H9 (cell line): Measurements from ENCODE around the gene RNF130. TPM values are rescaled to one million over a fixed set of nuclear protein-coding genes. Genes with fewer than 3 reads are reported as not detected.

ENCODE experiments used
- DNase-seq: peaks from one replicate; pipeline ENCODE4 v3.0.0-alpha.2; 2017
- H2AFZ ChIP-seq: one replicate; pipeline ENCODE4 v1.6.1; 2013; ENCODE audit warnings: mild to moderate bottlenecking, low read length, control low read depth, moderate library complexity
- H2AK5ac ChIP-seq: 2 replicates; pipeline ENCODE4 v1.6.1; 2013; ENCODE audit warnings: low read length, control low read depth, mixed read lengths; ENCODE audit not compliant: insufficient read length
- H2BK120ac ChIP-seq: one replicate; pipeline ENCODE4 v1.6.1; 2013; ENCODE audit warnings: low read depth, mild to moderate bottlenecking, low read length, control low read depth, inconsistent platforms; ENCODE audit not compliant: poor library complexity, severe bottlenecking
- H2BK12ac ChIP-seq: 2 replicates; pipeline ENCODE4 v1.6.1; 2013; ENCODE audit warnings: low read length, control low read depth, mixed read lengths, low read depth; ENCODE audit not compliant: insufficient read length
- H2BK15ac ChIP-seq: 2 replicates; pipeline ENCODE4 v1.6.1; 2013; ENCODE audit warnings: low read depth, low read length, control low read depth
- H2BK20ac ChIP-seq: one replicate; pipeline ENCODE4 v1.6.1; 2013; ENCODE audit warnings: low read depth, mild to moderate bottlenecking, low read length, control low read depth, inconsistent platforms; ENCODE audit not compliant: poor library complexity, severe bottlenecking
- H2BK5ac ChIP-seq: 2 replicates; pipeline ENCODE4 v1.6.1; 2013; ENCODE audit warnings: low read length, control low read depth, mixed read lengths; ENCODE audit not compliant: insufficient read length
- H3K14ac ChIP-seq: 2 replicates; pipeline ENCODE4 v1.6.1; 2013; ENCODE audit warnings: low read length, control low read depth; ENCODE audit not compliant: insufficient read depth
- H3K18ac ChIP-seq: 2 replicates; pipeline ENCODE4 v1.6.1; 2013; ENCODE audit warnings: low read depth, mild to moderate bottlenecking, mixed read lengths, low read length, control low read depth; ENCODE audit not compliant: insufficient read length
- H3K23ac ChIP-seq: 2 replicates; pipeline ENCODE4 v1.6.1; 2013; ENCODE audit warnings: low read length, control low read depth, mixed read lengths, low read depth; ENCODE audit not compliant: insufficient read length
- H3K23me2 ChIP-seq: 2 replicates; pipeline ENCODE4 v1.6.1; 2013; ENCODE audit warnings: low read depth, mild to moderate bottlenecking, mixed read lengths, low read length, control low read depth; ENCODE audit not compliant: insufficient read length, poor library complexity, severe bottlenecking
- H3K27ac ChIP-seq: 2 replicates; pipeline ENCODE4 v1.5.1; 2013; ENCODE audit warnings: low read length, control low read depth, mixed read lengths, low read depth; ENCODE audit not compliant: insufficient read length
- H3K27me3 ChIP-seq: 2 replicates; pipeline ENCODE4 v1.6.1; 2013; ENCODE audit warnings: low read length, control low read depth, inconsistent platforms; ENCODE audit not compliant: insufficient read depth
- H3K4ac ChIP-seq: 2 replicates; pipeline ENCODE4 v1.6.1; 2013; ENCODE audit warnings: low read depth, mild to moderate bottlenecking, control low read depth, inconsistent platforms, low read length, moderate library complexity
- H3K4me1 ChIP-seq: 2 replicates; pipeline ENCODE4 v1.6.1; 2013; ENCODE audit warnings: low read length, control low read depth, inconsistent platforms; ENCODE audit not compliant: insufficient read depth
- H3K4me2 ChIP-seq: 2 replicates; pipeline ENCODE4 v1.6.1; 2013; ENCODE audit warnings: low read length, control low read depth, mixed read lengths; ENCODE audit not compliant: insufficient read length, insufficient read depth
- H3K56ac ChIP-seq: 2 replicates; pipeline ENCODE4 v1.6.1; 2013; ENCODE audit warnings: low read depth, mild to moderate bottlenecking, mixed read lengths, low read length, control low read depth; ENCODE audit not compliant: insufficient read length
- H3K79me1 ChIP-seq: 2 replicates; pipeline ENCODE4 v1.6.1; 2013; ENCODE audit warnings: low read depth, mild to moderate bottlenecking, moderate library complexity, low read length, control low read depth, inconsistent platforms; ENCODE audit not compliant: insufficient read depth, poor library complexity, severe bottlenecking
- H3K79me2 ChIP-seq: 2 replicates; pipeline ENCODE4 v1.6.1; 2013; ENCODE audit warnings: low read length, control low read depth, inconsistent platforms; ENCODE audit not compliant: insufficient read depth
- H3K9ac ChIP-seq: 2 replicates; pipeline ENCODE4 v1.6.1; 2013; ENCODE audit warnings: low read length, control low read depth, mixed read lengths; ENCODE audit not compliant: insufficient read length; ENCODE audit errors: extremely low read depth
- H3K9me3 ChIP-seq: one replicate; pipeline ENCODE4 v1.6.1; 2013; ENCODE audit warnings: low read depth, low read length, inconsistent platforms; ENCODE audit not compliant: control insufficient read depth
- H3T11ph ChIP-seq: one replicate; pipeline ENCODE4 v1.6.1; 2013; ENCODE audit warnings: mild to moderate bottlenecking, low read length, control low read depth, inconsistent platforms
- H4K20me1 ChIP-seq: one replicate; pipeline ENCODE4 v1.6.1; 2013; ENCODE audit not compliant: control insufficient read depth, insufficient read length, insufficient read depth
- H4K5ac ChIP-seq: 2 replicates; pipeline ENCODE4 v1.6.1; 2013; ENCODE audit warnings: low read depth, mild to moderate bottlenecking, mixed read lengths, low read length, control low read depth; ENCODE audit not compliant: insufficient read length
- H4K8ac ChIP-seq: replicated peaks from 2 replicates; pipeline ENCODE4 v1.6.1; 2013; ENCODE audit warnings: low read length, control low read depth, mixed read lengths, low read depth; ENCODE audit not compliant: insufficient read length
- H4K91ac ChIP-seq: 2 replicates; pipeline ENCODE4 v1.6.1; 2013; ENCODE audit warnings: low read depth, mild to moderate bottlenecking, moderate library complexity, mixed read lengths, low read length, control low read depth; ENCODE audit not compliant: insufficient read length
- H3K27ac Mint-ChIP-seq, 3 experiments: 2 replicates in 2 of 3; 3 replicates in 1 of 3; pipeline ENCODE4 v1.8.0; 2020 to 2021; ENCODE audit warnings: mixed read lengths in 3 of 3, mild to moderate bottlenecking in 1 of 3, moderate library complexity in 1 of 3
- H3K27me3 Mint-ChIP-seq: 2 replicates; pipeline ENCODE4 v1.8.0; 2021; ENCODE audit warnings: low read depth, mild to moderate bottlenecking, moderate library complexity, mixed read lengths
- H3K36me3 Mint-ChIP-seq, 3 experiments: 2 replicates in 2 of 3; 3 replicates in 1 of 3; pipeline ENCODE4 v1.8.0; 2020 to 2021; ENCODE audit warnings: low read depth in 3 of 3, mixed read lengths in 3 of 3; ENCODE audit not compliant: insufficient read depth in 1 of 3
- H3K4me1 Mint-ChIP-seq, 2 experiments: 2 replicates each; pipeline ENCODE4 v1.8.0; 2020; ENCODE audit warnings: mixed read lengths in 2 of 2
- H3K4me3 Mint-ChIP-seq, 2 experiments: 2 replicates in 1 of 2; 3 replicates in 1 of 2; pipeline ENCODE4 v1.8.0; 2020 to 2021; ENCODE audit warnings: mild to moderate bottlenecking in 2 of 2, mixed read lengths in 2 of 2, moderate library complexity in 1 of 2
- H3K9me3 Mint-ChIP-seq, 2 experiments: 2 replicates in 1 of 2; 3 replicates in 1 of 2; pipeline ENCODE4 v1.8.0; 2020; ENCODE audit warnings: mild to moderate bottlenecking in 2 of 2, mixed read lengths in 2 of 2, moderate library complexity in 1 of 2
- WGBS: extraction: QIAGEN DNeasy Blood & Tissue Kit; methylation state at CpG from one replicate; pipeline ENCODE4 v1.1.7; 2013; ENCODE audit warnings: missing lambda C conversion rate, low lambda C conversion rate, mixed read lengths; ENCODE audit not compliant: insufficient read length; ENCODE audit errors: extremely low coverage; 5-methylcytosine and 5-hydroxymethylcytosine counted together
- total RNA-seq: library from RNA; stranded (reverse); gene quantifications from 2 replicates; pipeline ENCODE4 v1.2.1, GENCODE V29; 2021
- TF ChIP-seq, protein P1 (sequence below): fragments of 200-600 bp; sonication (generic); conservative IDR thresholded peaks from 3 replicates; pipeline ENCODE4 v1.8.0; 2021; ENCODE audit warnings: antibody characterized with exemption, mild to moderate bottlenecking

The RNF130 gene
- total RNA-seq, 1 experiment from 2014 or later = 80.0 TPM

DNA sequence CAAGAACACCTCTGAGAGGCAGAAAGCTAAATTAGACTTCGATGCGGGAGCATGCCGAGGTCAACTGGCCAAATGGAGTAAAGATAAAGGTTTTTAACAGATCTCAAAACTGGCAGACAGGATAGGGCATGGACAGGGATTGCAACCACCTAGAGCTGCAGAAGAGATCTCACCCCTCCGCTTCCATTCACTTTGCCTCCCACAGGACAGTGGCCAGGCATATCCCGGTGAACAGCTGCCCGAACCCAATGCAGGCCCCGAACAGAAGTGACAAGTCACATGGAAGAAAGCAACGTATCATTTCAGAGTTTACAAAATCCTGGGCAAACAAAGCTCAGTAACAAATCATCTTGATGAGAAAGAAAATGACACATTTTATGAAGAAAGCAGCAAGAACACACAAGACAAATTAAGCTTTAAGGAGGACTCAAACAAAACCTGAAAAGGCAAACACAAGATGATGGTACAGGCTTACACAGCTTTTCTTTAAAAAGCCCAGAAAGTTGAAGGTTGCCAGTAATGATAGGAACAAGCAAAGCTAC lies 18.4 kb downstream of the RNF130 start:
- Histone ChIP-seq H2AFZ (no peak overlapping the region), H3K9ac (no peak overlapping the region), H3K4ac (no peak overlapping the region), H3K79me1 (peaks cover 7% of the 10 kb centered on the region), H3K4me1 (peaks cover 10% of the 10 kb centered on the region; the same call in 1 of the 2 replicates), H2BK15ac (no peak overlapping the region), H4K5ac (no peak overlapping the region), H3K9me3 (no peaks in the 10 kb centered on the region), H3K4me2 (no peak overlapping the region), H3T11ph (no peak overlapping the region), H3K18ac (no peak overlapping the region), H2BK20ac (no peak overlapping the region), H2BK120ac (no peak overlapping the region), H2BK12ac (no peak overlapping the region), H3K14ac (no peak overlapping the region), H2AK5ac (no peak overlapping the region), H3K27me3 (no peaks in the 10 kb centered on the region), H3K27ac (no peak overlapping the region), H4K91ac (no peak overlapping the region), H3K23ac (no peak overlapping the region), H4K20me1 (no peaks in the 10 kb centered on the region), H2BK5ac (no peak overlapping the region), H4K8ac (no peak overlapping the region), H3K79me2 (peaks cover 17% of the 10 kb centered on the region; the same call in 1 of the 2 replicates), H3K23me2 (no peaks in the 10 kb centered on the region), H3K56ac (no peak overlapping the region)
- no peaks in the 10 kb centered on the region for H3K27me3 Mint-ChIP-seq
- peaks cover 76 to 81% of the 10 kb centered on the region in 2 experiments for H3K4me1 Mint-ChIP-seq
- H3K36me3 Mint-ChIP-seq = peaks cover 1 to 4% (median 4%) of the 10 kb centered on the region in 3 experiments; a peak in 6 of 7 replicates
- H3K9me3 Mint-ChIP-seq = no peaks in the 10 kb centered on the region
- peak overlapping the region in 2 of 3 experiments; percentile 4 to 76; a peak in 2 of 7 replicates for H3K27ac Mint-ChIP-seq
- DNase-seq = no peak
- TF ChIP-seq, protein P1, sequence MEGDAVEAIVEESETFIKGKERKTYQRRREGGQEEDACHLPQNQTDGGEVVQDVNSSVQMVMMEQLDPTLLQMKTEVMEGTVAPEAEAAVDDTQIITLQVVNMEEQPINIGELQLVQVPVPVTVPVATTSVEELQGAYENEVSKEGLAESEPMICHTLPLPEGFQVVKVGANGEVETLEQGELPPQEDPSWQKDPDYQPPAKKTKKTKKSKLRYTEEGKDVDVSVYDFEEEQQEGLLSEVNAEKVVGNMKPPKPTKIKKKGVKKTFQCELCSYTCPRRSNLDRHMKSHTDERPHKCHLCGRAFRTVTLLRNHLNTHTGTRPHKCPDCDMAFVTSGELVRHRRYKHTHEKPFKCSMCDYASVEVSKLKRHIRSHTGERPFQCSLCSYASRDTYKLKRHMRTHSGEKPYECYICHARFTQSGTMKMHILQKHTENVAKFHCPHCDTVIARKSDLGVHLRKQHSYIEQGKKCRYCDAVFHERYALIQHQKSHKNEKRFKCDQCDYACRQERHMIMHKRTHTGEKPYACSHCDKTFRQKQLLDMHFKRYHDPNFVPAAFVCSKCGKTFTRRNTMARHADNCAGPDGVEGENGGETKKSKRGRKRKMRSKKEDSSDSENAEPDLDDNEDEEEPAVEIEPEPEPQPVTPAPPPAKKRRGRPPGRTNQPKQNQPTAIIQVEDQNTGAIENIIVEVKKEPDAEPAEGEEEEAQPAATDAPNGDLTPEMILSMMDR = no peak
- H3K4me3 Mint-ChIP-seq = no peak overlapping the region
- no CpG with 5 or more reads among the region's 8 CpGs for WGBS
